MCF 10A (cell line): ENCODE data around the gene PRSS36. TPM values are rescaled to one million over a fixed set of nuclear protein-coding genes. Genes with fewer than 3 reads are reported as not detected.

ENCODE experiments used
- BruUV-seq: library from RNA; stranded (reverse); fragments of 400-500 nt; replicated peaks from 2 replicates; lab custom pipeline; 2021; lab: Mats Ljungman, UMichigan
- CTCF ChIA-PET: fragments of 300-600 bp; sonication (Branson Sonifier 250); formaldehyde crosslinking; extraction: SDS; loops from one replicate; lab custom pipeline; 2021; ENCODE audit warnings: antibody characterized with exemption, inconsistent platforms; lab: Yijun Ruan, JAX
- POLR2A ChIA-PET: fragments of 300-600, 350-650 bp; sonication (Branson Sonifier 250); formaldehyde crosslinking; extraction: SDS; loops from one replicate; lab custom pipeline; 2020; ENCODE audit warnings: antibody characterized with exemption, inconsistent platforms; lab: Yijun Ruan, JAX
- DNase-seq: peaks from one replicate; pipeline ENCODE4 v3.0.0-alpha.2; 2018; ENCODE audit not compliant: unreplicated experiment
- H3K27ac Mint-ChIP-seq: one replicate; pipeline ENCODE4 v1.8.0; 2022; ENCODE audit warnings: mild to moderate bottlenecking, low read depth, mixed read lengths; ENCODE audit not compliant: unreplicated experiment
- H3K27me3 Mint-ChIP-seq: one replicate; pipeline ENCODE4 v1.8.0; 2022; ENCODE audit warnings: mixed read lengths; ENCODE audit not compliant: insufficient read depth, unreplicated experiment
- H3K36me3 Mint-ChIP-seq: one replicate; pipeline ENCODE4 v1.8.0; 2022; ENCODE audit warnings: mild to moderate bottlenecking, moderate library complexity, mixed read lengths; ENCODE audit not compliant: insufficient read depth, unreplicated experiment
- H3K4me1 Mint-ChIP-seq: one replicate; pipeline ENCODE4 v1.8.0; 2022; ENCODE audit warnings: mixed read lengths; ENCODE audit not compliant: insufficient read depth, unreplicated experiment
- H3K4me3 Mint-ChIP-seq: one replicate; pipeline ENCODE4 v1.8.0; 2022; ENCODE audit warnings: mild to moderate bottlenecking, moderate library complexity, mixed read lengths; ENCODE audit not compliant: unreplicated experiment
- H3K9me3 Mint-ChIP-seq: one replicate; pipeline ENCODE4 v1.8.0; 2022; ENCODE audit warnings: mixed read lengths; ENCODE audit not compliant: unreplicated experiment
- CTCF ChIP-seq: fragments of 200-600 bp; IDR thresholded peaks from one replicate; pipeline ENCODE4 v1.8.0; 2022; ENCODE audit warnings: antibody characterized with exemption, mild to moderate bottlenecking; ENCODE audit not compliant: unreplicated experiment
- intact Hi-C: fragments of 100-400 bp; cut with micrococcal nuclease; formaldehyde crosslinking; loops from 2 replicates; pipeline ENCODE4 v1.14.1; 2022
- total RNA-seq: library from RNA; stranded (reverse); gene quantifications from 2 replicates; pipeline ENCODE4 v1.2.3, GENCODE V29; 2022

The PRSS36 gene
- total RNA-seq, 1 experiment from 2014 or later: 1.0 TPM

DNA sequence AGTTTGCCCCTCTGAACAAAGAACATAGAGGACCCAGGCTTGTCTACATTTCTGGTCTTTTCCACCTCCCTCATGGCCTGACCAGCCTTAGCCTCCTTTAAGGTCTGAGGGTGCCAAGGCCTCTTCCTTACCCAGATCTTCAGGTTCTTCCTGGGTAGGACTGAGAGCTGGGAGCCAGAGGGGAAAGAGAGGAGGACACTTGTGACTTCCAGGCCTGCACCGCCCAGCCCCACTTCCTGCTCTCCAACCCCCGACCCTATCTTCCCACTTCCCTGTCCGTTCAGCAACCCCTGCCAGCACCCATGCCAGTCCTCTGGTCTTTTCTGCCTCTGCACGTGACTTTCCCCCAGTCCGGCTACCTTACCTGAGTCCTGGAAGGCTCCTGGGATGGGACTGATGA lies 534 bp downstream of the PRSS36 start:
- no peaks in the 10 kb centered on the region for H3K9me3 Mint-ChIP-seq
- intact Hi-C loops: no loop called here
- no peaks in the 10 kb centered on the region for H3K36me3 Mint-ChIP-seq
- CTCF ChIA-PET: interaction anchor here (1.0 kb wide), 1 partner anchor 167 kb away, joined by 3 read pairs; no protein-coding TSS in a partner anchor
- no TSS peak for BruUV-seq
- TF ChIP-seq CTCF: no peak
- DNase-seq: no peak
- no peaks in the 10 kb centered on the region for H3K27me3 Mint-ChIP-seq
- POLR2A ChIA-PET: no interaction called here
- H3K4me3 Mint-ChIP-seq: no peak overlapping the region
- H3K27ac Mint-ChIP-seq: no peak overlapping the region
- no peaks in the 10 kb centered on the region for H3K4me1 Mint-ChIP-seq

- POLR2A ChIA-PET: no interaction called here
- no peak for TF ChIP-seq CTCF
- BruUV-seq: no TSS peak
- intact Hi-C loops: no loop called here
- Mint-ChIP-seq H3K27me3 (no peaks in the 10 kb centered on the region), H3K4me1 (no peaks in the 10 kb centered on the region), H3K36me3 (no peaks in the 10 kb centered on the region), H3K4me3 (no peak overlapping the region), H3K27ac (no peak overlapping the region), H3K9me3 (no peaks in the 10 kb centered on the region)
- no peak for DNase-seq
- CTCF ChIA-PET: interaction anchor here (0.6 to 1.0 kb wide), 2 partner anchors 8 to 167 kb away, joined by 3 read pairs; no protein-coding TSS in a partner anchor
Observed at GRCh38 chr16:31148896-31149295, 970 bp downstream of the PRSS36 start.

DNA sequence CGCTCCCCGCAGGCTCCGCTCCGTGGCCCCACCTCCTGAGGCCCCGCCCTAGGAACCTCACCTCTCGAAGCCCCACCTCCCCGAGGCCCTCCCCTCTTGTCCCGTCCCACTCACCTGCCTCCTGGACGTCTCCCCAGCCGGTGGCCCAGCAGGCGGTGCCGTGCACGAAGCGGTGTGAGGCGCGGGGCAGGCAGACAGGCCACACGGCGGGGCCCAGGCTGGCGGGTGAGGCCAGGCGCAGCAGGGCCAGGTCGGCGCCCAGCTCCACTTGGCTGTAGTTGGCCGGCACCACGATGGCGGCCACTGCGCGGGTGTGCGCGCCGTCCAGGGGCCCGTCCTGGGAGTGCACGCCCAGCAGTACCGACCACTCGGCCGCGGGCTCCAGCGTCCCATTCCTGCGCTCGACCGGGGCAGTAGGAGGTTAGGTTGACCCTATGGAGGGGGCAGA lies 1.6 kb downstream of the PRSS36 start:
- ChIA-PET POLR2A (interaction anchor here (0.6 kb wide), 1 partner anchor 226 kb away, joined by 3 read pairs; no protein-coding TSS in a partner anchor), CTCF (interaction anchor here (0.6 kb wide), 2 partner anchors 8 to 9 kb away, joined by 3 read pairs; no protein-coding TSS in a partner anchor)
- Mint-ChIP-seq H3K27me3 (no peaks in the 10 kb centered on the region), H3K27ac (no peak overlapping the region), H3K36me3 (no peaks in the 10 kb centered on the region), H3K4me3 (no peak overlapping the region), H3K9me3 (no peaks in the 10 kb centered on the region), H3K4me1 (no peaks in the 10 kb centered on the region)
- no TSS peak for BruUV-seq
- intact Hi-C loops: no loop called here
- TF ChIP-seq CTCF: no peak
- no peak for DNase-seq

GRCh38 chr16:31147574-31147973 lies 2.3 kb downstream of the PRSS36 start:
- no peak for TF ChIP-seq CTCF
- CTCF ChIA-PET: interaction anchor here (0.6 kb wide), 1 partner anchor 8 kb away, joined by 3 read pairs; no protein-coding TSS in a partner anchor
- Mint-ChIP-seq H3K36me3 (no peaks in the 10 kb centered on the region), H3K27ac (no peak overlapping the region), H3K4me3 (no peak overlapping the region), H3K4me1 (no peaks in the 10 kb centered on the region), H3K27me3 (no peaks in the 10 kb centered on the region), H3K9me3 (no peaks in the 10 kb centered on the region)
- POLR2A ChIA-PET: interaction anchor here (0.6 kb wide), 1 partner anchor 227 kb away, joined by 3 read pairs; no protein-coding TSS in a partner anchor
- no peak for DNase-seq
- intact Hi-C loops: no loop called here
- no TSS peak for BruUV-seq
